ENCODE data around the gene GTPBP3.

The GTPBP3 gene

DNA sequence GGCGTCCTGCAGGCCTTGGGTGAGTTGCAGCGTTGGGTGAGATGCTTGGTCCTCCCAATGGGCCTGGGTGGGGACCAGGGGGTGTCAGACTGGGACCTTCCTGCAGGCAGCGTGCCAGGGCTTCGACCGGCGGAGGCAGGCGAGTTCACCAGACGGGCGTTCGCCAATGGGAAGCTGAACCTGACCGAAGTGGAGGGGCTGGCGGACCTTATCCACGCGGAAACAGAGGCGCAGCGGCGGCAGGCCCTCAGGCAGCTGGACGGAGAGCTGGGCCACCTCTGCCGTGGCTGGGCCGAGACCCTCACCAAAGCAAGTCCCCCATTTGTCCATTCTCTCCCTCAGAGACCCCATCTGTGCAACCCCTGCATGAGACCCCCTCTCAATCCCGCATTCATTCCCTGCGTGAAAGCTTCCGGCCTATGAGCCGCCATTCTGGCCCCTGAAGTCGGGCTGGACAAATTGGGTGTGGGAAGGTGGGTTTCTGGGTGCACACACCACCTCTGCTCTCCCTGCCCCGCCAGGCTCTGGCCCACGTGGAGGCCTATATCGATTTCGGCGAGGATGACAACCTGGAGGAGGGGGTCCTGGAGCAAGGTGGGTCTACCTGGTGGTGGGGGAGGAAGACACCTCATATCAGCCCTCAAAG is 1.2 kb downstream of the GTPBP3 start:
- TF ChIP-seq, protein P1, sequence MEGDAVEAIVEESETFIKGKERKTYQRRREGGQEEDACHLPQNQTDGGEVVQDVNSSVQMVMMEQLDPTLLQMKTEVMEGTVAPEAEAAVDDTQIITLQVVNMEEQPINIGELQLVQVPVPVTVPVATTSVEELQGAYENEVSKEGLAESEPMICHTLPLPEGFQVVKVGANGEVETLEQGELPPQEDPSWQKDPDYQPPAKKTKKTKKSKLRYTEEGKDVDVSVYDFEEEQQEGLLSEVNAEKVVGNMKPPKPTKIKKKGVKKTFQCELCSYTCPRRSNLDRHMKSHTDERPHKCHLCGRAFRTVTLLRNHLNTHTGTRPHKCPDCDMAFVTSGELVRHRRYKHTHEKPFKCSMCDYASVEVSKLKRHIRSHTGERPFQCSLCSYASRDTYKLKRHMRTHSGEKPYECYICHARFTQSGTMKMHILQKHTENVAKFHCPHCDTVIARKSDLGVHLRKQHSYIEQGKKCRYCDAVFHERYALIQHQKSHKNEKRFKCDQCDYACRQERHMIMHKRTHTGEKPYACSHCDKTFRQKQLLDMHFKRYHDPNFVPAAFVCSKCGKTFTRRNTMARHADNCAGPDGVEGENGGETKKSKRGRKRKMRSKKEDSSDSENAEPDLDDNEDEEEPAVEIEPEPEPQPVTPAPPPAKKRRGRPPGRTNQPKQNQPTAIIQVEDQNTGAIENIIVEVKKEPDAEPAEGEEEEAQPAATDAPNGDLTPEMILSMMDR (IDR thresholded peaks at IDR 0.05; ENCODE audit: control insufficient read depth, insufficient read depth, low read depth, low read length, missing control alignments) = no peak
- DNase-seq (ENCODE audit: low read depth) = no peak
- peak overlapping the region; percentile 65 for H3K4me3 ChIP-seq (ENCODE audit: control insufficient read depth, low read depth, low read length)

DNA sequence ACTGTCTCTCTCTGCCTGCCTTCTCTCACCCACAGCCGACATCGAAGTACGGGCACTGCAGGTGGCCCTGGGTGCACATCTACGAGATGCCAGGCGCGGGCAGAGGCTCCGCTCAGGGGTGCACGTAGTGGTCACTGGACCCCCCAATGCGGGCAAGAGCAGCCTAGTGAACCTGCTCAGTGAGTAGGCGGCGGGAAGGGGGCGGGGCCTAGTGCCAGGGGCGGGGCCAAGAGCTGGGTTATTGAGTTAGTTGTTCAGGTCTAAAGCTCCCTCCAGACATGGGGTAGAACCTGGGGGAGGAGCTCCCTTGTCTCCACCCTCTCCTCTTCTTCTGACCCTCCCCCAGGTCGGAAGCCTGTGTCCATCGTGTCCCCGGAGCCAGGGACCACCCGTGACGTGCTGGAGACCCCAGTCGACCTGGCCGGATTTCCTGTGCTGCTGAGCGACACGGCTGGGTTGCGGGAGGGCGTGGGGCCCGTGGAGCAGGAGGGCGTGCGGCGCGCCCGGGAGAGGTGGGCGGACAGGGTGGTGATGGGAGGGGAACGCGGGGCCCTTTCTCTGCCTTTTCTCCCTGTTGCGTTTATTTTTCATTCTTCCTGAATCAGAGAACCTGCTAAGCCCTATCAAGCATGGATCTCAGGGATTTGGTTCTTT is 1.9 kb downstream of the GTPBP3 start:
- DNase-seq (ENCODE audit: low read depth) = no peak
- TF ChIP-seq, protein P1 (IDR thresholded peaks at IDR 0.05; ENCODE audit: control insufficient read depth, insufficient read depth, low read depth, low read length, missing control alignments) = no peak
- H3K4me3 ChIP-seq (ENCODE audit: control insufficient read depth, low read depth, low read length) = no peak overlapping the region

DNA sequence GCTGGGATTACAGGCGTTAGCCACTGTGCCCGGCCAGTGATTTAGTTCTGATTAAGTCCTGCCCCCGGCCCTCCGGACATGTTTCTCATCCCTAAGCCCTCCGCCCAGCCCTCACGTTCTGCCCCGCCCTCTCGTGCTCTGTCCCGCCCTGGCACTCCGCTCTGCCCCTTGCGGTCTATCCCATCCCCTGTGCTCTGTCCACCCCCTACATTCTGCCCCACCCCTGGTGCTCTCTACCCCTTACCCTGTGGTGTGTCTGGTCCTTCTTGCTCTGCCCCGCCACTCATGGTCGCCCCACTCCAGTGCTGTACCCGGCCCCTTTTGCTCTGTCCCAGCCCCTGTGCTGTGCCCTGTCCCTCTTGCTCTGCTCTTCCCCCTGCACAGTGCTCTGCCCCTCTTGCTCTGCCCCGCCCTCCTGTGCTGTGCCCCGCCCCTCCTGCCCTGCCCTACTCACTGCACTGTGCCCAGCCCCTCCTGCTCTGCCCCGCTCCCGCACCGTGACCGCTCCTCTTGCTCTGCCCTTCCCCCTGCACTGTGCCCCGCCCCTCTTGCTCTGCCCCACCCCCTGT is 3.0 kb downstream of the GTPBP3 start:
- H3K4me3 ChIP-seq (ENCODE audit: control insufficient read depth, low read depth, low read length) = no peak overlapping the region
- DNase-seq (ENCODE audit: low read depth) = no peak
- TF ChIP-seq, protein P1 (IDR thresholded peaks at IDR 0.05; ENCODE audit: control insufficient read depth, insufficient read depth, low read depth, low read length, missing control alignments) = no peak

DNA sequence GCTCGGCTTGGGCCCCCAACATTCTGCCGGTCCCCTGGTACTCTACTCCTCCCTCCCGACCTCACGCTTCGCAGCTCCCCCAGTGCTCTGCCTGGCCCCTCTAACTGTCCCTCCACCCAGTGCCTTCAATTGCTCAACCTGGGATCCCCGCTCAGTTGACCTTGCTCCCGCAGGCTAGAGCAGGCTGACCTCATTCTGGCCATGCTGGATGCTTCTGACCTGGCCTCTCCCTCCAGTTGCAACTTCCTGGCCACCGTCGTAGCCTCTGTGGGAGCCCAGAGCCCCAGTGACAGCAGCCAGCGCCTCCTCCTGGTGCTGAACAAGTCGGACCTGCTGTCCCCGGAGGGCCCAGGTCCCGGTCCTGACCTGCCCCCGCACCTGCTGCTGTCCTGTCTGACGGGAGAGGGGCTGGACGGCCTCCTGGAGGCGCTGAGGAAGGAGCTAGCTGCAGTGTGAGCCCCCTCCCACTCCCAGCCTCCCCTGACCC is 3.6 kb downstream of the GTPBP3 start:
- TF ChIP-seq, protein P1 (IDR thresholded peaks at IDR 0.05; ENCODE audit: control insufficient read depth, insufficient read depth, low read depth, low read length, missing control alignments) = no peak
- no peak overlapping the region for H3K4me3 ChIP-seq (ENCODE audit: control insufficient read depth, low read depth, low read length)
- DNase-seq (ENCODE audit: low read depth) = no peak

DNA sequence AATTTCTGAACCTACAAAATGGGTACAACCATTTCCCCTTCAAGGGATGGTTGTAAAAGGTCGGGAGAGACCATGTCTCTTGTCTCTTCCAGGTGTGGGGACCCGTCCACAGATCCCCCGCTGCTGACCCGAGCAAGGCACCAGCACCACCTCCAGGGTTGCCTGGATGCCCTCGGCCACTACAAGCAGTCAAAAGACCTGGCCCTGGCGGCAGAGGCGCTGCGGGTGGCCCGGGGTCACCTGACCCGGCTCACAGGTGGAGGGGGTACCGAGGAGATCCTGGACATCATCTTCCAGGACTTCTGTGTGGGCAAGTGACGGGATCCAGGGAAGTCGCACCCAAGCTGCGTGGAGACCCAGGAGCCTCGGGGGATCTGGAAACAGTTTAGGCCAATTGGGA is 4.0 kb downstream of the GTPBP3 start:
- no peak overlapping the region for H3K4me3 ChIP-seq (ENCODE audit: control insufficient read depth, low read depth, low read length)
- TF ChIP-seq, protein P1 (IDR thresholded peaks at IDR 0.05; ENCODE audit: control insufficient read depth, insufficient read depth, low read depth, low read length, missing control alignments) = no peak
- no peak for DNase-seq (ENCODE audit: low read depth)

DNA sequence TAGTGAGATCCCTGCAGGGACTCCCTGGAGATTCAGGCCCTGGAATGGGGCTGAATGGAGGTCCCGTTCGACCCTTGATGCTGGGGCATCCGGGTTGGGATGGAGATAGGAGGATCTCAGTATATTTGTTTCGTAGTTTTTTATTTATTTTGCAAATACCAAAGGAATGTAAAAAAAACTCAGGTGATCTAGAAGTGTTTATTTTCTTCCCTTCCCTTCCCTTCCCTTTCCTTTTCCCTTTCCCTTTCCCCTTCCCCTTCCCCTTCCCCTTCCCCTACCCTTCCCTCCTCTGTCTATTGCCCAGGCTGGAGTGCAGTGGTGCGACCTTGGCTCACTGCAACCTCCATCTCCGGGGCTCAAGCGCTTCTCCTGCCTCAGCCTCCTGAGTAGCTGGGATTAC is 4.5 kb downstream of the GTPBP3 start:
- no peak for DNase-seq (ENCODE audit: low read depth)
- H3K4me3 ChIP-seq (ENCODE audit: control insufficient read depth, low read depth, low read length) = no peak overlapping the region
- TF ChIP-seq, protein P1 (IDR thresholded peaks at IDR 0.05; ENCODE audit: control insufficient read depth, insufficient read depth, low read depth, low read length, missing control alignments) = no peak

Data from AG09309 (cell line).